SK-N-MC (cell line): Measurements from ENCODE around the gene TXNDC9.

Experiments used
- EZH2 ChIP-seq: fragments of 200-600 bp; sonication (generic); IDR thresholded peaks from one replicate; pipeline ENCODE4 v1.6.1; 2017; ENCODE audit warnings: antibody characterized with exemption
- POLR2AphosphoS5 ChIP-seq: IDR thresholded peaks from 2 replicates; pipeline ENCODE4 v1.6.1; 2012; ENCODE audit warnings: mild to moderate bottlenecking, low read depth, low read length, borderline replicate concordance

GRCh38 chr2:99380376-99381010 is 44.4 kb upstream of the TXNDC9 start:
- TF ChIP-seq EZH2 (no peak), POLR2AphosphoS5 (no peak)
